Inflammatory macrophage treated with lipopolysaccharide for 4 hours (primary cell): ENCODE results near the gene CLEC16A.

Experiments
- DNase-seq: peaks from one replicate; pipeline ENCODE4 v3.0.0-alpha.2; 2020

CLEC16A gene, protein sequence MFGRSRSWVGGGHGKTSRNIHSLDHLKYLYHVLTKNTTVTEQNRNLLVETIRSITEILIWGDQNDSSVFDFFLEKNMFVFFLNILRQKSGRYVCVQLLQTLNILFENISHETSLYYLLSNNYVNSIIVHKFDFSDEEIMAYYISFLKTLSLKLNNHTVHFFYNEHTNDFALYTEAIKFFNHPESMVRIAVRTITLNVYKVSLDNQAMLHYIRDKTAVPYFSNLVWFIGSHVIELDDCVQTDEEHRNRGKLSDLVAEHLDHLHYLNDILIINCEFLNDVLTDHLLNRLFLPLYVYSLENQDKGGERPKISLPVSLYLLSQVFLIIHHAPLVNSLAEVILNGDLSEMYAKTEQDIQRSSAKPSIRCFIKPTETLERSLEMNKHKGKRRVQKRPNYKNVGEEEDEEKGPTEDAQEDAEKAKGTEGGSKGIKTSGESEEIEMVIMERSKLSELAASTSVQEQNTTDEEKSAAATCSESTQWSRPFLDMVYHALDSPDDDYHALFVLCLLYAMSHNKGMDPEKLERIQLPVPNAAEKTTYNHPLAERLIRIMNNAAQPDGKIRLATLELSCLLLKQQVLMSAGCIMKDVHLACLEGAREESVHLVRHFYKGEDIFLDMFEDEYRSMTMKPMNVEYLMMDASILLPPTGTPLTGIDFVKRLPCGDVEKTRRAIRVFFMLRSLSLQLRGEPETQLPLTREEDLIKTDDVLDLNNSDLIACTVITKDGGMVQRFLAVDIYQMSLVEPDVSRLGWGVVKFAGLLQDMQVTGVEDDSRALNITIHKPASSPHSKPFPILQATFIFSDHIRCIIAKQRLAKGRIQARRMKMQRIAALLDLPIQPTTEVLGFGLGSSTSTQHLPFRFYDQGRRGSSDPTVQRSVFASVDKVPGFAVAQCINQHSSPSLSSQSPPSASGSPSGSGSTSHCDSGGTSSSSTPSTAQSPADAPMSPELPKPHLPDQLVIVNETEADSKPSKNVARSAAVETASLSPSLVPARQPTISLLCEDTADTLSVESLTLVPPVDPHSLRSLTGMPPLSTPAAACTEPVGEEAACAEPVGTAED

GRCh38 chr16:10944249-10945064, at the start of gene CLEC16A:
TSS of gene CLEC16A (plus strand) at chr16:10944564. CDS start at chr16:10944718, 154 bp downstream.
- DNase-seq: peak; percentile 98

DNA sequence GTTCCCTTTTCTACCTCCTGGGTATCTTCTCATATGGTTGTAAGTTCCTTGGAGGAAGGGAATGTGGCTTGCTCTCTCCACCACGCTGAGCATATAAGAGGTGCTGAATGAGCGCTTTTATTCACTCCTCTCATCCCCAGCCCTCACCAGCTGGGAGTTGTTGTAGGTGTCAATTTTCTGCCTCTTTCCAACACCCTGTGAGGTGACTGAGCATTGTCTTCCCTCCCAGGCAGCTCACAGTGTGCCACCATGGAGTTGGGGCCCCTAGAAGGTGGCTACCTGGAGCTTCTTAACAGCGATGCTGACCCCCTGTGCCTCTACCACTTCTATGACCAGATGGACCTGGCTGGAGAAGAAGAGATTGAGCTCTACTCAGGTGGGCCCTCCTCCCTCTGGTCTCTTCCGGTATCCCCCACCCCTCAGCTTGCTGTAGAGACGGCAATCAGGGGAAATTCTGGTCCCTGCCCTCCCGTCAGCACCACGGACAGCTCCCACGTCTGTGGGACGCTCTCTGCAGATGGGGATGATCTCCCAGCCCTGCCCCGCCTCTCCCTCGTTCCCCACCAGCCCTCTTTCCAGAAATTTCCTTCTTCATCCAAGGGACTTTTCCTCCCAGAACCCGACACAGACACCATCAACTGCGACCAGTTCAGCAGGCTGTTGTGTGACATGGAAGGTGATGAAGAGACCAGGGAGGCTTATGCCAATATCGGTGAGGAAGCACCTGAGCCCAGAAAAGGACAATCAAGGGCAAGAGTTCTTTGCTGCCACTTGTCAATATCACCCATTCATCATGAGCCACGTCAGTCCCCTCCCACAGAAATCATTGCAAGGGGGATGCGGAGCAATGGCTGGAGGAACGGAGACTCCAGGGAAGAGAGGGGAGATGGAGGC, 49.1 kb upstream of the CLEC16A start:
- DNase-seq: no peak

GRCh38 chr16:10896165-10896564, 48.2 kb upstream of the CLEC16A start:
- DNase-seq: no peak

- peak; percentile 83 for DNase-seq
These were observed 47.6 kb upstream of the CLEC16A start for GRCh38 chr16:10896723-10897122.

DNA sequence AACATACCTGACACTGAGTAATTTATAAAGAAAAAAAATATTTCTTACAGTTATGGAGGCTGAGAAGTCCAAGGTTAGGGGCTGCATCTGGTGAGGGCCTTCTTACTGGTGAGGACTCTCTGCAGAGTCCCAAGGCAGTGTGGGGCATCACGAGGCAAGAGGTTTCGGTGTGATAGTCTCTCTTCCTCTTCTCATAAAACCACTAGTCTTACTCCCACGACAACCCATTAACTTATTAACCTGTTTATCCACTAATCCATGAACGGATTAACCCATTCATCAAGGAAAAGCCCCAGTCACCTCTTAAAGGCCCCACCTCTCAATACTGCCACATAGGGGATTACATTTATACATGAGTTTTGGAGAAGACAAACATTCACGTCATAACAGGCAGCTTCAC, 47.2 kb upstream of the CLEC16A start:
- DNase-seq: peak; percentile 62

GRCh38 chr16:10902999-10903398, 41.4 kb upstream of the CLEC16A start:
- DNase-seq: no peak

GRCh38 chr16:10906482-10906881, 37.9 kb upstream of the CLEC16A start:
- no peak for DNase-seq

- DNase-seq: no peak
These were observed 37.2 kb upstream of the CLEC16A start for GRCh38 chr16:10906914-10907756.

- DNase-seq: no peak
These were observed 36.7 kb upstream of the CLEC16A start for GRCh38 chr16:10907757-10908045.

GRCh38 chr16:10911267-10911666, 33.1 kb upstream of the CLEC16A start:
- no peak for DNase-seq

GRCh38 chr16:10916534-10916933, 27.8 kb upstream of the CLEC16A start:
- DNase-seq: no peak

DNA sequence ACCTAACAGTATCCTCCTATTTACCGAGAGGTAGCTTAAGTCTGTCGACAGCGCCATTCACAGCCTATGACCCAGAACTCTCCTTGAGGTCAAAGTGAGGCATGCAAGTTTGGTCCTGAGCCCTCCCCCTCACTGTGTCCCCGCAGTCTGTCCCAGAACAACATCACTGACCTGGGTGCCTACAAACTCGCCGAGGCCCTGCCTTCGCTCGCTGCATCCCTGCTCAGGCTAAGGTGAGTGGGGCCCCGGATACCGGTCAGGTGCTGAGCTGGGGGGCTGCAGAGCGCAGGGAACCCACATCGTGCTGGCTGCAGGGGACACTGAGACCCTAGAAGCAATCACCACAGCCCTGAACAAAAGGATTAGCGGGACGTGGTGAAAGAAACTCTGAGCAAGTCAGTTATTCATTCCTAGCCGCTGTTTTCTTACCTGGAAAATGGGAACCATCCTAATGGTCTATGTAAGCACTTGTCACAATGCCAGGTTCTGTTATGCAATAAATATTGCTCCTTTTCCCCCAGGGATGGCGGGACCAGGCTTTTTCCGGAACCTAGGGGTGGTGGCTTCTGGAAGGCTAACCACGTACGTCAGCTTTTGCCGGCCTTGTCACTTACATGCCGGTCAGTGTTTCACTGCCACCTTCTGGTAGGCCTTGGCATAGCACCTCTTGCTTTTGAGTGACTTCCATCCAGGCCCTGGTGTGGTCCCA, 25.9 kb upstream of the CLEC16A start:
- peak; percentile 91 for DNase-seq

DNA sequence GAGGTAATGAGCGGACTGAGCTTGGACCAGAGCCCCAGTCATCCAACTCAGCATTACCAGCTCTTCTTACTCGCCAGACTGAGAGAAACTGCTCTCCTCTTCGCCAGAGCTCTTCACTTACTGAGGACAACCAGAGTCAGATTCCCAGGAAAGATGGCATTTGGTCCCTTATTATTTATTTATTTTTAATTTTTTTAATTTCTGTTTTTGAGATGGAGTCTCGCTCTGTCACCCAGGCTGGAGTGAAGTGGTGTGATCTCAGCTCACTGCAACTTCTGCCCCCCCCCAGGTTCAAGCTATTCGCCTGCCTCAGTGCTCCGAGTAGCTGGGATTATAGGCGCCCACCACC, 25.4 kb upstream of the CLEC16A start:
- no peak for DNase-seq

DNA sequence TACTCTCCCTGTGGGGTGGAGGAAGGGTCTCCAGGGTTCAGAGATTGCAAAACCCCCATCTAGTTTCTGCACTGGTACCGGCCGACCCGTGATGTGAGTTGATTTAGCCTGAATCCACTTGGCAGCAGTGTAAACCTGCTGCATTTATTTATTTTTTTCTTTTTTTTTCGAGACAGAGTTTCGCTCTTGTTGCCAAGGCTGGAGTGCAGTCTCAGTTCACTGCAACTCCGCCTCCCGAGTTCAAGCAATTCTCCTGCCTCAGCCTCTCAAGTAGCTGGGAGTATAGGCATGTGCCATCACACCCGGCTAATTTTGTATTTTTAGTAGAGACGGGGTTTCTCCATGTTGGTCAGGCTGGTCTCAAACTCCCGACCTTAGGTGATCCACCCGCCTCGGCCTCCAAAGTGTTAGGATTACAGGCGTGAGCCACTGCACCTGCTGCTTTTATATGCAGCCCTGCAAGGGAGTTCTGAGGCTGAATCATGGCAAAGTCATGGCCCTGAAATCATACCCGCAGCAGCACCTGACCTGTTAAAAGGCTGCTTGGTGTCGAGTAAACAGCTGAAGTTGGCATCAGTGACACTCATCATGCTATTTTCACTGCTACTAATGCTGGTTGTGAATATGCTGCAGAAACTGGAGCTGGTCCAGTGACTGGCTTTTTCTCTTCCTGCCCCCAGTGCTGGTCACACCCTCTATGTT, 23.5 kb upstream of the CLEC16A start:
- no peak for DNase-seq

DNA sequence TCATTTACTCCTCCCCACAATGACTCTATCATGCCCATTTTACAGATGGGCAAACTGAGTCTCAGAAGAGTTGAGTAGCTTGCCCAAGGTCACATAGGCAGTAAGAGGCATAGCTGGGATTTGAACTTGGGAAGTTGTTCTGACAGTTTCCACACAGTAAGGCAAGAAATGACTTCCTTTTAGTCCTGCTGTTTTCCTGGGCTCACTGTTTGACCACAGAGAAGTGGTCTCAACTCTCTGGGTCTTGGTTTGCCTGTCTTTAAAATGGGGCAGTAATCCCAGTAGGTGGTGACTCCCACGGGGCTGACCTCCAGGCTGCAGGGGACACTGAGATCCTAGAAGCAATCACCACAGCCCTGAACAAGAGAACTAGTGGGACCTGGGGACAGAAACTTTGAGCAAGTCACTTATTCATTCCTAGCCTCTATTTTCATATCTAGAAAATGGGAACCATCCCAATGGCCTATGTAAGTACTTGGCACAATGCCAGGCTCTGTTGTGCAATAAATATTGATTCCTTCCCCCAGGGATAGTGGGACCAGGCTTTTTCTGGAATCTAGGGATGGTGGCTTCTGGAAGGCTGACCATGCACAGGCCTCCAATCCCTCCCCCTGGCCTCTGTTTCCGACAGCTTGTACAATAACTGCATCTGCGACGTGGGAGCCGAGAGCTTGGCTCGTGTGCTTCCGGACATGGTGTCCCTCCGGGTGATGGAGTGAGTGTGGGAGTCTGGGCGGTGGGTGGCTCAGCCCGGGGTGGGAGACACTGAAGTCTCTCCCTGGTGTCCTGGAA, 22.6 kb upstream of the CLEC16A start:
- DNase-seq: peak; percentile 52

DNA sequence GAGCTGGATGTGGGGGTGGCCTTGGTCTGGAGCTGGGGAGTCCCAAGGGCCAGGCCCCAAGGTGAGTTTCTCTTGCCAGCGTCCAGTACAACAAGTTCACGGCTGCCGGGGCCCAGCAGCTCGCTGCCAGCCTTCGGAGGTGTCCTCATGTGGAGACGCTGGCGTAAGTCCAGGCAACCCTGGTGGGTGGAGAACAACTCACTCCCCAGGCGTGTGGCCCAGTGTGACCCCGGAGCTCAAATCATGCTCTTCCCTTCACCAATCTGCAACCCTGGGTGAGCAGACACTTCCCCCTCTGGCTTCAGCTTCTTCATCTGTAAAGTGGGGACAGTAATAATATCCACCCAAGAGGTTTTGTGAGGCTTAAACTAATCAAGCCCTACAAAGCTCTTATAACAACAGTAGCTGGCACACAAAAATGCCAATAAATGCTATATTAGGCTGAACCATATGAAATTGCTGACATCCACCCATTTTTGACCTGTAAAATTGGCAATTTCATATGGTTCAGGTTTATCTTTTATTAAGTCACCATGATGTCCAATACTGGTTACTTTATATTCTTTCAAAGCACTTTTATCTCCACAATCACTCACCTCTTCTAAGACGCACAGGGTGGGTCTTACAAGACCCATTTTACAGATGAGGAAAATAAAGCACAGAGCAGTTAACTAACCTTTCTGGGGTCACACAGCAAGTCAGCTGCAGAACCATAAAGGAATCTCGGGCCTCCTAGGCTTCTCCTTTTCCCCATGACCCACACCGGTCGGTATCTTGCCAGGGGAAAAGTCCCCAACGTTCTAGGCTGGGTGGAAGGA, 21.8 kb upstream of the CLEC16A start:
- peak; percentile 91 for DNase-seq

GRCh38 chr16:10923146-10923649, 21.2 kb upstream of the CLEC16A start:
- no peak for DNase-seq
